Nephron progenitor cell (in vitro differentiated cells): ENCODE data around the gene RASL11A.

Experiments
- DNase-seq: peaks from one replicate; pipeline ENCODE4 v3.0.0; 2021
- H3K27ac Mint-ChIP-seq: 2 replicates; pipeline ENCODE4 v1.8.0; 2021; ENCODE audit warnings: mild to moderate bottlenecking, moderate library complexity, mixed read lengths
- H3K27me3 Mint-ChIP-seq: 2 replicates; pipeline ENCODE4 v1.8.0; 2021; ENCODE audit warnings: mild to moderate bottlenecking, low read depth, mixed read lengths; ENCODE audit not compliant: poor library complexity
- H3K36me3 Mint-ChIP-seq: 2 replicates; pipeline ENCODE4 v1.8.0; 2021; ENCODE audit warnings: low read depth, mixed read lengths
- H3K4me1 Mint-ChIP-seq: 2 replicates; pipeline ENCODE4 v1.8.0; 2021; ENCODE audit warnings: mixed read lengths
- H3K4me3 Mint-ChIP-seq: 2 replicates; pipeline ENCODE4 v1.8.0; 2021; ENCODE audit warnings: mild to moderate bottlenecking, moderate library complexity, mixed read lengths
- H3K9me3 Mint-ChIP-seq: 2 replicates; pipeline ENCODE4 v1.8.0; 2021; ENCODE audit warnings: mild to moderate bottlenecking, moderate library complexity, mixed read lengths
- TF ChIP-seq, protein P1 (sequence below): fragments of 200-600 bp; sonication (generic); IDR thresholded peaks from 2 replicates; pipeline ENCODE4 v1.5.0; 2021; ENCODE audit warnings: antibody characterized with exemption

The RASL11A gene

GRCh38 chr13:27300941-27301586 is 30.4 kb downstream of the RASL11A start:
- Mint-ChIP-seq H3K27ac (no peak overlapping the region), H3K27me3 (peaks cover 29% of the 10 kb centered on the region), H3K4me1 (no peaks in the 10 kb centered on the region), H3K36me3 (no peaks in the 10 kb centered on the region), H3K9me3 (peaks cover 15% of the 10 kb centered on the region), H3K4me3 (no peak overlapping the region)
- DNase-seq = no peak
- TF ChIP-seq, protein P1, sequence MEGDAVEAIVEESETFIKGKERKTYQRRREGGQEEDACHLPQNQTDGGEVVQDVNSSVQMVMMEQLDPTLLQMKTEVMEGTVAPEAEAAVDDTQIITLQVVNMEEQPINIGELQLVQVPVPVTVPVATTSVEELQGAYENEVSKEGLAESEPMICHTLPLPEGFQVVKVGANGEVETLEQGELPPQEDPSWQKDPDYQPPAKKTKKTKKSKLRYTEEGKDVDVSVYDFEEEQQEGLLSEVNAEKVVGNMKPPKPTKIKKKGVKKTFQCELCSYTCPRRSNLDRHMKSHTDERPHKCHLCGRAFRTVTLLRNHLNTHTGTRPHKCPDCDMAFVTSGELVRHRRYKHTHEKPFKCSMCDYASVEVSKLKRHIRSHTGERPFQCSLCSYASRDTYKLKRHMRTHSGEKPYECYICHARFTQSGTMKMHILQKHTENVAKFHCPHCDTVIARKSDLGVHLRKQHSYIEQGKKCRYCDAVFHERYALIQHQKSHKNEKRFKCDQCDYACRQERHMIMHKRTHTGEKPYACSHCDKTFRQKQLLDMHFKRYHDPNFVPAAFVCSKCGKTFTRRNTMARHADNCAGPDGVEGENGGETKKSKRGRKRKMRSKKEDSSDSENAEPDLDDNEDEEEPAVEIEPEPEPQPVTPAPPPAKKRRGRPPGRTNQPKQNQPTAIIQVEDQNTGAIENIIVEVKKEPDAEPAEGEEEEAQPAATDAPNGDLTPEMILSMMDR = no peak

GRCh38 chr13:27302643-27303262 is 32.1 kb downstream of the RASL11A start:
- Mint-ChIP-seq H3K9me3 (peaks cover 15% of the 10 kb centered on the region), H3K4me3 (no peak overlapping the region), H3K27ac (no peak overlapping the region), H3K27me3 (peaks cover 26% of the 10 kb centered on the region), H3K36me3 (no peaks in the 10 kb centered on the region), H3K4me1 (no peaks in the 10 kb centered on the region)
- TF ChIP-seq, protein P1 = no peak
- no peak for DNase-seq

- peaks cover 15% of the 10 kb centered on the region for H3K9me3 Mint-ChIP-seq
- DNase-seq = no peak
- peaks cover 18% of the 10 kb centered on the region for H3K27me3 Mint-ChIP-seq
- H3K36me3 Mint-ChIP-seq = no peaks in the 10 kb centered on the region
- H3K4me1 Mint-ChIP-seq = no peaks in the 10 kb centered on the region
- TF ChIP-seq, protein P1 = no peak
- no peak overlapping the region for H3K27ac Mint-ChIP-seq
- no peak overlapping the region for H3K4me3 Mint-ChIP-seq
Measured at GRCh38 chr13:27304099-27304498, 33.5 kb downstream of the RASL11A start.

GRCh38 chr13:27304611-27305010 is 34.0 kb downstream of the RASL11A start:
- Mint-ChIP-seq H3K27ac (no peak overlapping the region), H3K9me3 (peaks cover 15% of the 10 kb centered on the region), H3K36me3 (no peaks in the 10 kb centered on the region), H3K4me1 (no peaks in the 10 kb centered on the region), H3K27me3 (peaks cover 14% of the 10 kb centered on the region), H3K4me3 (no peak overlapping the region)
- TF ChIP-seq, protein P1 = no peak
- no peak for DNase-seq

- Mint-ChIP-seq H3K27ac (no peak overlapping the region), H3K36me3 (no peaks in the 10 kb centered on the region), H3K9me3 (peaks cover 15% of the 10 kb centered on the region), H3K4me3 (no peak overlapping the region), H3K27me3 (peaks cover 17% of the 10 kb centered on the region), H3K4me1 (no peaks in the 10 kb centered on the region)
- DNase-seq = no peak
- TF ChIP-seq, protein P1 = no peak
Measured at GRCh38 chr13:27306364-27306763, 35.7 kb downstream of the RASL11A start.

GRCh38 chr13:27308941-27309340 is 38.3 kb downstream of the RASL11A start:
- Mint-ChIP-seq H3K27ac (no peak overlapping the region), H3K27me3 (peaks cover 20% of the 10 kb centered on the region), H3K4me1 (no peaks in the 10 kb centered on the region), H3K4me3 (no peak overlapping the region), H3K36me3 (no peaks in the 10 kb centered on the region), H3K9me3 (no peaks in the 10 kb centered on the region)
- TF ChIP-seq, protein P1 = no peak
- DNase-seq = no peak
